Stimulated activated CD4-positive, alpha-beta T cell treated with anti-CD3 and anti-CD28 coated beads, Interleukin-4, amount 100 ng/mL, for 4 hours (primary cell): Measurements from ENCODE around the gene RHBDL1.
A peak's percentile ranks its signal among the peaks of the same experiment; 100 is the strongest.

Experiments
- DNase-seq, 2 experiments: peaks; one replicate each; pipeline ENCODE4 v3.0.0-alpha.2; 2020

RHBDL1 gene

GRCh38 chr16:674968-675883, at the start of gene RHBDL1:
RHBDL1 (plus strand) TSS chr16:675671; CDS start chr16:675791, 120 bp downstream.
- no peak for DNase-seq

DNA sequence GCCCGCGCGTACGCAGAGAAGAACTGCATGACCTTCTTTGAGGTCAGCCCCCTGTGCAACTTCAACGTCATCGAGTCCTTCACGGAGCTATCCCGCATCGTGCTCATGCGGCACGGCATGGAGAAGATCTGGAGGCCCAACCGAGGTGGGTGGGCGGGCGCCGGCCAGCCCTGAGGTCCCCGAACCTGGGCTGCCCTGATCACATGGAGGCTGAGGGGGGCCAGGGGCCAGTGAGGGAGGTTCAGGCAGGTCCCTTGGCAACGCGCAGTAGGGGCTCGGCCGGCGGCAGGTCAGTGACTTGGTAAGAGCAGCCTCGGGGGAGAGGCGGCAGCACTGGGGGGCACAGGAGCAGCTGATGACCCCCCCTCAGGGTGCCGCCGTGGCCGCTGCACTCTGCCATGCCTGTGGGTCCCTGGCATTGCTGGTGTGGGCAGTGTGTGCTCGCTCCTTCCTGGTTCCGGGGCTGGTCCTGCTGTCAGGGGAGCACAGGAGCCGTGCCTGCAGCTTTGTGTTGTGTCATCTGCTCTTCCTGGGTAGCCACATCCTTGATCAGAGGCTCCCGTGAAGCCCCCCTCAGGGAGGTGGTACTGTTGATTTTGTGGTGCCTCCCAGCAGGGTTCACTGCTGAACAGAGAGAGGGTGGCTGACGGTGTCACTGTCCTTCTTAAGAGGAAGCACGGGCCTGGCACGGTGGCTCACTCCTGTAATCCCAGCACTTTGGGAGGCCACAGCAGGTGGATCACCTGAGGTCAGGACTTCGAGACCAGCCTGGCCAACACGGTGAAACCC, 49.3 kb upstream of the RHBDL1 start:
- no peak for DNase-seq

GRCh38 chr16:626787-627453, 48.6 kb upstream of the RHBDL1 start:
- no peak for DNase-seq

GRCh38 chr16:627454-628239, 47.8 kb upstream of the RHBDL1 start:
- no peak for DNase-seq

GRCh38 chr16:628321-629061, 47.0 kb upstream of the RHBDL1 start:
- DNase-seq: no peak

- DNase-seq: no peak
Observed at GRCh38 chr16:629185-629832, 46.2 kb upstream of the RHBDL1 start.

DNA sequence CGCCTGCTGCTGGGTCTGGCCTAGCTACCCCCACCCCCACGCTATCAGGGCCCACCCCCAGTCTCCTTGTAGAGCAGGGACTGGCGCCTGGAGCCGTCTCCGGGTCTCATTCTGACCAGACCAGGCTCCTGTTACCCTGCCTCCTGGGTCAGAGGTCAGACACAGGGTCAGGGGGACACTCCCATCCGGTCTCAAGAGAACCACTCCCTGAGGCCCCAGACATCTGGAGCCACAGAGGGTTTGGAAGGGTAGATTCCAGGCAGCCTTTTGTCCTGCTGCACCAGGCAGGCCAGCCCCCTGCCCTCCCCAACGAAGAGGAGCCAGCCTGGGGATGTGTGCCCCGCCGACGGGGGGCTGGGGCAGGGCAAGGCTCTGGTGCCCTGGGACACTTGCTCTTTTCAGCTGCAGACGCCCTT, 45.6 kb upstream of the RHBDL1 start:
- no peak for DNase-seq

- DNase-seq: no peak
Observed at GRCh38 chr16:630249-630814, 45.1 kb upstream of the RHBDL1 start.

GRCh38 chr16:630815-631405, 44.6 kb upstream of the RHBDL1 start, which contains the start of gene WFIKKN1:
WFIKKN1 (plus strand) TSS chr16:630985; CDS start chr16:631254, 269 bp downstream.
- DNase-seq: no peak

- DNase-seq: no peak
Observed at GRCh38 chr16:631808-632358, 43.6 kb upstream of the RHBDL1 start.

DNA sequence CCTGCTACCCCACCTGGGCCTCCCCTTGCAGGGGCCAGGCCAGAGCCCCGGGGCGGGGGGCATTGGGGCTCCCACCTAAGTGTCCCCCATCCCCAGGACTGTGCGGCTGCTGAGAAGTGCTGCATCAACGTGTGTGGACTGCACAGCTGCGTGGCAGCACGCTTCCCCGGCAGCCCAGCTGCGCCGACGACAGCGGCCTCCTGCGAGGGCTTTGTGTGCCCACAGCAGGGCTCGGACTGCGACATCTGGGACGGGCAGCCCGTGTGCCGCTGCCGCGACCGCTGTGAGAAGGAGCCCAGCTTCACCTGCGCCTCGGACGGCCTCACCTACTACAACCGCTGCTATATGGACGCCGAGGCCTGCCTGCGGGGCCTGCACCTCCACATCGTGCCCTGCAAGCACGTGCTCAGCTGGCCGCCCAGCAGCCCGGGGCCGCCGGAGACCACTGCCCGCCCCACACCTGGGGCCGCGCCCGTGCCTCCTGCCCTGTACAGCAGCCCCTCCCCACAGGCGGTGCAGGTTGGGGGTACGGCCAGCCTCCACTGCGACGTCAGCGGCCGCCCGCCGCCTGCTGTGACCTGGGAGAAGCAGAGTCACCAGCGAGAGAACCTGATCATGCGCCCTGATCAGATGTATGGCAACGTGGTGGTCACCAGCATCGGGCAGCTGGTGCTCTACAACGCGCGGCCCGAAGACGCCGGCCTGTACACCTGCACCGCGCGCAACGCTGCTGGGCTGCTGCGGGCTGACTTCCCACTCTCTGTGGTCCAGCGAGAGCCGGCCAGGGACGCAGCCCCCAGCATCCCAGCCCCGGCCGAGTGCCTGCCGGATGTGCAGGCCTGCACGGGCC, 42.8 kb upstream of the RHBDL1 start:
- DNase-seq: no peak

- DNase-seq: no peak
Observed at GRCh38 chr16:633336-634050, 42.0 kb upstream of the RHBDL1 start.

DNA sequence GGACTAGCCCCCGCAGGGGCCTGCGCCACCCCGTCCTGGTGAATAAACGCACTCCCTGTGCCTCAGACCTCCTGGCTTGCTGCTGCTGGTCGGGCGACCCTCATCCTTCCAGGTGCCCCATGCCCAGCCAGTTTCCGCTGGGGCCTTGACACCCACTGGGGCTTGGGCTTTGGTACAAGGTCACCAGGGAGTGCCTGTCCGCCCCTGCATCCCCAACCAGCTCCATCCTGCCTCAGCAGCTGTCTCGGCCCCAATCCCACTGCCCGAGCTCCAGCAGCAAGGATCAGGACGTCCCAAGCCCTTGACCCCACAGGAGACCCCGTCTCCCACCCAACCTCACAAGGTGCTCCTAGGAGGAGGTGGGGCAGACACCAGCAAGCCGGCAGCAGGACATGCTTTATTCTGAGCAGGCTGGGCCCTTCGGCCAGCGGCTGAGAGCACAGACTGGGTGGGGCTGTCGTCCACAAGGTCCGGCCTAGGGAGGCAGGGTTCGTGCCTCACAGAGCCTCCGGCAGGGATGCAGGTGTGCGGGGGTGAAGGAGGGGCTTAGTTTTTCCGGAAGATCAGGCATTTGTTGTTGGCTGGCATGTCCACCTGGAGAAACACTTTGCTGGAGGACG, 41.3 kb upstream of the RHBDL1 start:
- DNase-seq: no peak

- no peak for DNase-seq
Observed at GRCh38 chr16:634996-635395, 40.5 kb upstream of the RHBDL1 start.

DNA sequence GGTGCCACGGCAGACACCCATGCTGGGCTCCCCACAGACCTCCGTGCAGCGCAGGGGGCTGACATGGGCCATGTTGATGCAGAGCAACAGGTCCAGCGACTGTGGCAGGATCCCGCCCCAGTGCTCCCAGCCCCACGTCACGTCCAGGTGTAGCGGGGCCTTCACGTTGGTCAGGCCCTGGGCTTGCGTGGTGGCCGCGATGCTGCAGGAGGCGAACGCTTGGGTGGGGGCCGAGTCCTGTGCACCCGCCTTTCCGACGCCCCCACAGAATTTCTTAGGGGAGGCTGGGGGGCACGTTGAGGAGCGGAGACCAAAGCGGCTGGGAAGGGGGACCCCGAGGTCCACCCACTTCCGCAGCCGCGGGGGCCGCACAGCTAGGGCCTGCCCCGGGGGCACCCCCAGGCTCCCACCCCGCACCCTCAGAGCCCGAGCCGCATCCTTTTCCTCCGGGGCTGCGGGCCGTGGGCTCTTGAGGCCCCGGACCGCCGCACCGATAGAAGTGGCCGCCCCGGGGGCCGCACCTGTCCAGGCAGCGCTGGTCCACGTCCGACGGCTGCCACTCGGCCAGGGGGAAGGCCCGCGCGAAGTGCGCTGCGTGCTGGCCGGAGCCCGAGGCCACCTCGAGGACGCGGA, 39.8 kb upstream of the RHBDL1 start:
- no peak for DNase-seq

GRCh38 chr16:636206-637080, 39.0 kb upstream of the RHBDL1 start, which contains the start of gene METTL26:
METTL26 (minus strand) TSS chr16:636305; CDS start chr16:636290, 15 bp downstream.
- DNase-seq: peak; percentile 89 to 92
